GM10847 (cell line): ENCODE measurements around the gene MPRIP.

Experiments
- POLR2A ChIP-seq: IDR thresholded peaks from 2 replicates; pipeline ENCODE4 v1.6.1; 2011; ENCODE audit not compliant: insufficient read length; ENCODE audit errors: extremely low read depth

MPRIP gene

DNA sequence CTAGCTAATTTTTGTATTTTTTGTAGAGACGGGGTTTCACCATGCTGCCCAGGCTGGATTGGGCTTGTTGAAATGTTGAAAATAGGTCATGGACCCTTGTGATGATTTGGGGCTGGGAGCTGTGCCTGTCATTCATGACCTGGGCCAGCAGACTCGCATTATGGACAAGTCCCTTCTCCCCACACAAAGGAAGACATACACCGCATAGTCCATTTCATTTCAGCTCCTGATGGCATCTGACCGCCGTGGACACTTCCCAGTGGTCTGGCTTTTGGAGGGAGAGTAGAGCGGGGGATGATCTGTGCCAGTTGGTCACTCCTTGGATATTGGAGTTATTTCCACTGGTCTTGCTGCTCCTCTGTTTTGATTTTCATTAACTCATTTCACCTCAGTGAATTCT, 34.8 kb downstream of the MPRIP start:
- TF ChIP-seq POLR2A: no peak

DNA sequence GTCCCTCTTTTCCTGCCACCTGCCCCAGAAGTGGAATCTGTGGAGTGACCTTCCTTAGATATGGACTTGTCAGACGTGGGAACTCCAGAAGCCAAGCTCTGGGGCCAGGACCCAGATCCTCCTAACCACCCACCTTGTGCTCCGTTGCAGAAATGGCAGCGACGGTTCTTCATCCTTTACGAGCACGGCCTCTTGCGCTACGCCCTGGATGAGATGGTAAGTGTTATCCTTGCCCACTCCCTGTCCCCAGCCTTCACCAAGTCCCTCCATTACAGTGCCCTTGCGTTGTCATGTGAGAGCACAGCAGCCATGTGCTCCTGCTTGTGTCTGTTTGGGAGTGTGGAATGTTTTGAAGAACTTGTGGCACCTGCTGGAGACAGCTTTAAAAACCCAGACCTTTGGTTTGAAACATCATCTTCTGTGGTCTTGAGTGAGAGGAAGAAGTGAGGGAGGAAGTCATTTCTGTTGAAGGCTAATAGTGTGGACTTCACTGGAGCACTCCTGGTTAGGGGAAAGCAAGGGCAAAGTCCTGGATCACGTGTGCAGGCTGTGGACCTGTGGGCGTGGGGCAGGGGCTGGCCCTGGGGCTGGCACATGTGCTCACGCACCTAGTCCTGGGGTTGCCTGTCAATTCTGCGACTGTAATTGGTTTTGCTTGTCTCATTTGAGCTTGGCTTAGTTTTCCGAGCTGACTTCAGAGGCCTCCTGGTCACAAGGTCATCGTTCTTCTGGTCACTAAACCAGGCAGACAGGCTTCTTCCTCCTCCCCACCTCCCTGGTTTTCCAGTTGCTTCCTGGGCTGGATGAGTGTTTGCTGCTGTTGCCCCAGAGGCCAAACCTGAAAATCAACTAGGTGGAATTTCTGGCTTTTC, 35.8 kb downstream of the MPRIP start:
- no peak for TF ChIP-seq POLR2A

DNA sequence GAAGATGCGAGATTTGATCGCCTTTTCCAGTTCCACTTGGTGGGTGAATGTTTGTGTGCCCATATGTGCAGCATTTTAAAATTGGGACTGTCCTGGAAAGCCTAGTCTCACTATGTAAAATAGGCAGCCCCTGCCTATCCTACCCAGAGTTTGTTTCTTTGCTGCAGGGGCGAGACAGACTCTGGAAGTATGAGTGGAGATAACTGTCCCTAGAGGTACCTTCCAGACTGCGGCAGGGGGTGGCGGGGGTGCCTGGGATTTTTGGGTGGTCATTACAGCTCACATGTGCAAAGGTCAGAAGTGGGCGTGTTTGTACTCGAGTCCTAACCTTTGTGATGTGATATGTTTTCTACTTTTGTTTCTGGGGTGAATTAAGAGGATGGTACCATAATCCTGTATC, 36.6 kb downstream of the MPRIP start:
- TF ChIP-seq POLR2A: no peak

DNA sequence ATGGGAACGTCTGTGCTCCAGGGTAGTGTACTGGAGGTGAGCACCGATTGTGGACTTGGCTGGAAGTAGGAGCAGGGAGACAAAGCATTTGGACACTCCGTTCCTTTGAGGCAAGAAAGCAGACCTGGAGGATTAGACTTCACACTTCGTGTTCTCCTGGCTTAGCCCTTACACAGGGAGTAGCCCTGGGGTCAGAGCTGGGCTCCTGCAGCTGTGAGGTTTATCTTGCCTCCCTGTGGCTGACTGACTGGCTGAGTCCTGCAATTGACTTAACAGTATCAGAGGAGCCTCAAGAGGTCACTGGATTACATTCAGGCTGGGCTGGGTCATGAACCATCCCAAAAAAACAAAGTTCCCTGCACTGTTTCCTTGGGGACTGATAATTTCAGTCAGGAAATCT, 37.1 kb downstream of the MPRIP start:
- TF ChIP-seq POLR2A: no peak

GRCh38 chr17:17079761-17080160, 37.5 kb downstream of the MPRIP start:
- TF ChIP-seq POLR2A: no peak

GRCh38 chr17:17080181-17080631, 37.9 kb downstream of the MPRIP start:
- no peak for TF ChIP-seq POLR2A

- no peak for TF ChIP-seq POLR2A
These were observed 38.5 kb downstream of the MPRIP start for GRCh38 chr17:17080781-17081180.

GRCh38 chr17:17081304-17081940, 39.2 kb downstream of the MPRIP start:
- TF ChIP-seq POLR2A: no peak

DNA sequence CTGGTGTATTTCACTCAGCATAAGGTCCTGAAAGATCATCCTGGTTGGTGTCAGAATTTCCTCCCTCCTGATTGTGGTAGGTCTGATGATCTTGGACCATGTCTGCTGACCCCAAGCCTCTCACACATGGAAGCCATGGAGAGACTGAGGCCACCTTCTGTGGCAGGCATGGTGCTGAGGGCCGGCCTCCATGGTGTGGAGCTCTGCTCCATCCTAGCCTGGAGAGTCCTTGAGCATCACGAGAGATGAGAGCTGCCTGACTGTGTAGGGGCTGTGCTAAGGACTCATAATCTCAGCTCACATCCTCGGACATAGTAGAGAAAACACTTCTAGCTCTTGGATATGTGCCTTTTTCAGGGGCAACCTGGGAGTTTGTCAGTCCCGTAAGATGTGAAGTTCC, 40.6 kb downstream of the MPRIP start:
- TF ChIP-seq POLR2A: no peak

DNA sequence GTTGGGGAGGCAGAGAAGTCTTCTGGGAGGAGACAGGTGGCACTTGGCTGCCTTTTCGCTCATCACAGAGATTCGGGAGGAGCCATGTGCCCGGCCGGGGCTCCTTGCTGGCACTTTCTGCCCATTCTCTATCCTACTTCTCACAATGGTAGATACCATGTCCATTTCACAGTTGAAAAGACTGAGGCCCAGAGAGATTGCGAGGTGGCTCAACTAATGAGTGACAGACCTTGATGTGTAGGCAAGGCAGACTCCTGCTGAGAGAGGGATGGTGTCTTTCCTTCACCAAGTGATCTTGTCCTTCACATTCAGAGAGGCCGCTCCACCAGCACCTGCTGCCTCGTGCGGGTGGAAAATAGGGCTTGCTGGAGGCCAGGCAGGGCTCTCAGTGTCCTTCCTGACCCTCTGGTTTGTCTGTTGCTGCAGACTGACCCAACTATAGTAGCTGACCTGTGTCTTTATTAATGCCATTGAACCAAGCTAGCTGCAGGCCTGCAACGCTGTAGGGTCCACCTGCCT, 42.1 kb downstream of the MPRIP start:
- no peak for TF ChIP-seq POLR2A

- TF ChIP-seq POLR2A: no peak
These were observed 42.7 kb downstream of the MPRIP start for GRCh38 chr17:17084941-17085340.

GRCh38 chr17:17086585-17086984, 44.3 kb downstream of the MPRIP start:
- no peak for TF ChIP-seq POLR2A

GRCh38 chr17:17087424-17088015, 45.3 kb downstream of the MPRIP start:
- no peak for TF ChIP-seq POLR2A

DNA sequence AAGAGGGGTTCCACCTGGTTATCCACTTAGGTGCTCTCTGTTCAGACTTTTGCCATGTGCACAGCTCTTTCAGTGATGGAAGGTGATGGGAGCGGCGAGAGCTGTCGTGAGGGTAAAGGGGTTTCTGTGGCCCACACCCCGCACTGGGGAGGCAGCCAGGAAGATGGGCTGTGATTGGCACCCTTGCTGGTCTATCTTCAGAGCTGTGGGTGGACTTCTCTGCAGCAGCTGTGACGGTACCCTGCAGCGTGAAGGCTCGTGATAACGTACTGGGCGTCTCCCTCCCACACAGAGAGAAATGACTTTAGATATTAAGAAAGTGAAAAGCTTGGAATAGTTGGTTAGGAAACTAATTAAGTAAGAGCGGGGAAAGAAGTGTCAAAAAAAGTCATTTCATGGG, 45.8 kb downstream of the MPRIP start:
- no peak for TF ChIP-seq POLR2A

DNA sequence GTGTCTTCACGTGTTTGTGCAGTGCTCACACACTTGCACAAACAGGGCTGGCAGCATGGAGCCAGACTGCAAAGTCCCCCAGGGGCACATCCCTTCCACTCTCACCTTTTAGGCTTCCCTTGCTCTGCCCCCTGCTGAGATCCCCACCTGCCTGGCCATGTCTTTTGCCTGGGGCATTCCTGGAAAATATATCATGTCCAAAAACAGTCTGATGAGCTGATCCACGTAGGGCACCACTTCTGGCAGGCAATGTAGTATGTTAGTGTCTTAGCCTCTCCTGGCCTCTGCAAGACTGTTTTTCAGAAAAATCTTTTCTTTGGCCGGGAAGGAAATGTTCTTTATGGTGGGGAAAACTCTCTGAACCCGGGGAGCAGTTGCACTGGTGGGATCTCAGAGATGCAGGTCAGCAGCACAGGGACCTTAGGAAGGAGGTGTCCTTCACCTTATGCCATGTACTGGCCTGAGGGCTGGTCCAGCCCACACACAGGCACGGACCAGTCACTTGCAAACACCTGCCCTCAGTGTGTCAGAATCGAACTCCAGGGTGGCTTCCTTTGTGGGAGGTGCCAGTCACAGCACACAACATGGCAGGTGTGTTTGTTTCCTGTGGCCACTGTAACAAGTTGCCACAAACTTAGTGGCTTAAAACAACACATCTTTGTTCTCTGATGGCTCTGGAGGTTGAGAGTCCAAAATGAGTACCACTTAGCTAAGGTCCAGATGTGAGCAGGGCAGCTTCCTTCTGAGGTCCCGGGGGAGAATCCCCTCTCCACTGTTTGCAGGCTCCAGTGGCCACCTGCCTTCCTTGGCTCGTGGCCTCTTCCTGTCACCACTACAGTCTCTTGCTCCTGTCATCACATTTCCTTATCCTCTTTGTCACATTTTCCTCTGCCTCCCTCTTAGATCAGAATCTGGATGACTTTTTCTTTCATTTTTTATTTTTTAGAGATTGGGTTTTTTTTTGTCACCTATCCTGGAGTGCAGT, 46.6 kb downstream of the MPRIP start:
- TF ChIP-seq POLR2A: no peak
